GM12891 (cell line): Measurements from ENCODE around the gene PON2.
"Not testable (repeated sequence)": the region's sequence is repeated elsewhere in the genome, so short reads cannot be mapped to it uniquely, and the experiment has no call there.

ENCODE experiments used
- DNase-seq: peaks from one replicate; pipeline ENCODE4 v3.0.0; 2011; ENCODE audit warnings: low spot score; ENCODE audit not compliant: insufficient read length
- FAIRE-seq: peaks from 2 replicates; lab custom pipeline; 2011; peaks lifted over from hg19 to GRCh38; lab: Jason Lieb, UNC
- PAX5 ChIP-seq: IDR thresholded peaks from 2 replicates; pipeline ENCODE4 v1.6.1; 2011; ENCODE audit warnings: low read length, moderate library complexity, mild to moderate bottlenecking; ENCODE audit not compliant: insufficient read depth, severe bottlenecking
- POLR2A ChIP-seq: IDR thresholded peaks from 2 replicates; pipeline ENCODE4 v1.6.1; 2011; ENCODE audit warnings: low read depth, low read length, control low read depth
- POLR2AphosphoS5 ChIP-seq: IDR thresholded peaks from 2 replicates; pipeline ENCODE4 v1.6.1; 2011; ENCODE audit warnings: low read depth, low read length, control low read depth
- POU2F2 ChIP-seq: IDR thresholded peaks from 2 replicates; pipeline ENCODE4 v1.6.1; 2011; ENCODE audit warnings: low read depth, mild to moderate bottlenecking, control low read depth, low read length, moderate library complexity
- SPI1 ChIP-seq: IDR thresholded peaks from 2 replicates; pipeline ENCODE4 v1.6.1; 2011; ENCODE audit warnings: low read depth, low read length, control low read depth
- TAF1 ChIP-seq: IDR thresholded peaks from 2 replicates; pipeline ENCODE4 v1.6.1; 2011; ENCODE audit warnings: low read depth, low read length, control low read depth

The PON2 gene

DNA sequence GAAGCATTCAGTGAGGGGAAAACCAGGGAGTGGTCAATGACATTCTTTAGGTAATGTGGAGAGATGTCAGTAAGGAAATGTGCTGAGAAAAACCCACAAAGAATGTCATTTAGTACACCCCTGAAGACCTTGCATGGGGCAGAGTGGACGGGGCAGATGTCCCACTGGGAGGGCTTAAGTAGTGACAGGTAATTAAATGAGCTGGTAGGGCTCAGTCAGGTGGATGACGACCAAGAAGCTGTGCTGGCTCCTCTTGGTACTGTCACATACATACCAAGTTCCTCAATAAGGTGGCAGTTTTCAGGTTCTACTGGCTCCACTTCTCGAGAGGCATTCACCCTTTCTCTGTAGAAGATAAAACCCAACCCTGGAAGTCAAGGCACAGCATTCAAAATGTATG, 40.5 kb downstream of the PON2 start:
- FAIRE-seq: no peak
- DNase-seq: no peak
- no peak for TF ChIP-seq SPI1

- no peak for TF ChIP-seq POU2F2
- no peak for TF ChIP-seq SPI1
- no peak for TF ChIP-seq POLR2A
- TF ChIP-seq TAF1: no peak
- no peak for TF ChIP-seq POLR2AphosphoS5
- no peak for TF ChIP-seq PAX5
- no peak for DNase-seq
- FAIRE-seq: no peak
These were observed 43.1 kb downstream of the PON2 start for GRCh38 chr7:95391761-95392160.

DNA sequence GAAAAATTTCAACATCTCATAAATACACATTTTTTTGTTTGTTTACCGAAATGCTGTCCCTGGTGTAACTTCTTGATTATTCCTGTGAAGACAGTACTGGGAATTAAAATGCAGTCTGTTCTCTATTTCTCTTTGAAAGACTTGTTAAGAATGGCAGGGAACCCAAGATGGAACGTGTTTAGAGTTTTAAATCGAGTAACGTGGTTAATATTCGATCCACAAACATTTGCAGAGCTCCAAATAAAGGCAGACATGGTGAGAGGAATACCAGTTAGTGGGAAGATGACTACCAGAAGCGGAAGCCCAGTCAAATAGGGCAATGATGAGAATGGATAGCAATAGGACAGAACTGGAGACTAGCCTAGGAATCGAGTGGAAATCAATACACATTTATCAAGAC, 45.3 kb downstream of the PON2 start:
- TF ChIP-seq SPI1 (no peak), PAX5 (no peak), POLR2A (no peak), TAF1 (no peak), POLR2AphosphoS5 (no peak)
- no peak for FAIRE-seq
- DNase-seq: no peak

DNA sequence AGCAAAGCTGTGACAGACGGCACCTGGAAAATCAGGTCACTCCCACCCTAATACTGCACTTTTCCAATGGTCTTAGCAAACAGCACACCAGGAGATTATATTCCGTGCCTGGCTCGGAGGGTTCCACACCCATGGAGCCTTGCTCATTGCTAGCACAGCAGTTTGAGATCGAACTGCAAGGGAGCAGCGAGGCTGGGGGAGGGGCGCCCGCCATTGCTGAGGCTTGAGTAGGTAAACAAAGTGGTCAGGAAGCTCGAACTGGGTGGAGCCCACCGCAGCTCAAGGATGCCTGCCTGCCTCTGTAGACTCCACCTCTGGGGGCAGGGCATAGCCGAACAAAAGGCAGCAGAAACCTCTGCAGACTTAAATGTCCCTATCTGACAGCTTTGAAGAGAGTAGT, 55.4 kb downstream of the PON2 start:
- DNase-seq: not testable (repeated sequence)

DNA sequence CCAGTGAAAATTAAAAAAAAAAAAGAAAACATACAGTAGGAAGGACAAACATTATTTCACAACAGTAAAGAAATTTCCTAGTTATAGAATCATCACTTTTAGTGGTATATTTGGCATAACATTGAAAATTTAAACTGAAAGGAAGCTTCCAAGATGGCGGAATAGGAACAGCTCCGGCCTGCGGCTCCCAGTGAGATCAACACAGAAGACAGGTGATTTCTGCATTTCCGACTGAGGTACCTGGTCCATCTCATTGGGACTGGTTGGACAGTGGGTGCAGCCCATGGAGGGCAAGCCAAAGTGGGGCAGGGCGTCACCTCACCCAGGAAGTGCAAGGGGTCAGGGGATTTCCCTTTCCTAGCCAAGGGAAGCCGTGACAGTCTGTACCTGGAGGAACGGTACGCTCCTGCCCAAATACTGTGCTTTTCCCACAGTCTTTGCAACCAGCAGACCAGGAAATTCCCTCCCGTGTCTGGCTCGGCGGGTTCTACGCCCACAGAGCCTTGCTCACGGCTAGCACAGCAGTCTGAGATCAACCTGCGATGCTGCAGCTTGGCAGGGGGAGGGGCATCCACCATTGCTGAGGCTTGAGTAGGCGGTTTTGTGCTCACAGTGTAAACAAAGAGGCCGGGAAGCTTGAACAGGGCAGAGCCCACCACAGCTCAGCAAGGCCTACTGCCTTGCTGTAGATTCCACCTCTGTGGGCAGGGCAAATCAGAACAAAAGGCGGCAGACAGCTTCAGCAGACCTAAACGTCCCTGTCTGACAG, 58.0 kb downstream of the PON2 start:
- TF ChIP-seq POU2F2 (no peak), SPI1 (no peak), PAX5 (no peak), POLR2AphosphoS5 (no peak), TAF1 (no peak), POLR2A (no peak)
- DNase-seq: no peak
- FAIRE-seq: no peak

More for the DNA sequence above, 55.4 kb downstream of the PON2 start:
- not testable (repeated sequence) for FAIRE-seq

DNA sequence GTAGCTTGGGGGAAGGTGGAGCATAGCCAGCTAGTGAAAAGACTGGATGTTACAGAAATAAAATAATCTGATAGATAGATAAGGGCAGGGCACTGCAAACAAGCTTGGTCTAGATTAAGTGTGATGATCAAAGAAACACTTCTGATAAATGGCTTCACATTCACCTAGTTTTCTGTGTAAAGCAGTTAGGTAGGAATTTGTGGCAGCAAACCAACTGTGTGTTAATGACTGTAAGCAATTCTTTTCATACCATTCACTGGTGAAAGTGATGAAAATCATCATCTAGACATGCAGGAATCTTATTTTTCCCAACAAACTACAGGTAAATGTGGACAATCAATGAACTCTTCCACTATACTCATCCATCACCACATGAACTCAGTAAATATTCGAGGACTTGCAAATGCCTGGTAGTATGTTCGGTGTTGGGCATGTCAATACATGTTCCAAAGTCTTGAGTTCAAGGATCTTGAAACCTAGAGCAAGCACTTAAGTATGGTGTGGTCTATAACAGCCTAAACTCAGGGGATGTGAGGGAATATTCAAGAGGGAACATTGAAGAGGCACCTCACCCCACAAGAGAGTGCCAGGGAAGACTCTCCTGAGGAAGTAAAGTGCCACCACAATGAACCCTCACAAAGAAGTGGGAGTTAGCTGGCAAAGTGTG, 59.1 kb downstream of the PON2 start:
- FAIRE-seq: no peak
- no peak for DNase-seq
- TF ChIP-seq SPI1: no peak
- TF ChIP-seq PAX5: no peak
- no peak for TF ChIP-seq TAF1
- TF ChIP-seq POU2F2: no peak
- TF ChIP-seq POLR2A: no peak
- TF ChIP-seq POLR2AphosphoS5: no peak

DNA sequence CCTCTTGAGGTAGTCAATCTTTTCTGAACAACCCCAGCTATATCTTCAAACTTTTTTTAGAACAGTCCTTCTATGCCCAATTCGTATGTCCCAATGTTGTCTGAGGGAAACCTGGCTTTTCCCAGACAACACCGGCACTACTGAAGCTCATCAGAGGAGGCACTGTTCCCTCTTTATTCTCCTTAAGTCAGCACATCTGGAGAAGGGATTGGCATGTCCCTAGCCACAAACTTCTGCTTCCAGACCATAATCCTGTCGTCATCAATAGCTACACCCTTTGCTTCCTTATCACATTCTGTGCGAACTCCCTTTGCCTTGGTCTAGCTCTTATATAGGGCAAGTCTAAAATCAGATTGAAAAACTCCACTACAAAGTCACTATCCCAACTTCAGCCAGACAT, 61.5 kb downstream of the PON2 start:
- DNase-seq: no peak
- TF ChIP-seq TAF1 (no peak), SPI1 (no peak), POLR2AphosphoS5 (no peak), PAX5 (no peak)
- no peak for FAIRE-seq

GRCh38 chr7:95368235-95368634, 66.6 kb downstream of the PON2 start:
- TF ChIP-seq POLR2AphosphoS5: no peak
- no peak for TF ChIP-seq SPI1
- TF ChIP-seq POLR2A: no peak
- no peak for TF ChIP-seq TAF1
- TF ChIP-seq POU2F2: no peak
- TF ChIP-seq PAX5: no peak
- DNase-seq: no peak
- no peak for FAIRE-seq

DNA sequence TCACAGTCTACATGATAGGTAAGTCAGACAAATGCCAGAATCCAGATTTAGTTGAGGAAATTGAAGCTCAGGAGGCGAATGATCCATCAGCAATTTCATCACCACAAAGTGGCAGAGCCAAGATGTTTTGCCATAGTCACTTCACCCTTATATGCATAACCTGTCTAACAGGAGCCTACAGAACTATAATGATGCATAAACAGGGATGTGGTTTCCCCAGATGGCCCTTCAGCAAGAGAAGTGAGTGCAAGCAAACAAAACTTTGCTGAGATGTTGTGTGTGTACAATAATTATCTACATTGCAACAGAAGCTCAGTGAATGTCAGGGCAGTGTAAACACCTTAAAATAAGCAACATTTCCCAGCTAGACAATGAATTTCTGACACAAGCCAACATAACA, 67.2 kb downstream of the PON2 start:
- no peak for DNase-seq
- TF ChIP-seq SPI1 (no peak), POU2F2 (no peak), TAF1 (no peak), POLR2A (no peak), POLR2AphosphoS5 (no peak), PAX5 (no peak)
- FAIRE-seq: no peak

DNA sequence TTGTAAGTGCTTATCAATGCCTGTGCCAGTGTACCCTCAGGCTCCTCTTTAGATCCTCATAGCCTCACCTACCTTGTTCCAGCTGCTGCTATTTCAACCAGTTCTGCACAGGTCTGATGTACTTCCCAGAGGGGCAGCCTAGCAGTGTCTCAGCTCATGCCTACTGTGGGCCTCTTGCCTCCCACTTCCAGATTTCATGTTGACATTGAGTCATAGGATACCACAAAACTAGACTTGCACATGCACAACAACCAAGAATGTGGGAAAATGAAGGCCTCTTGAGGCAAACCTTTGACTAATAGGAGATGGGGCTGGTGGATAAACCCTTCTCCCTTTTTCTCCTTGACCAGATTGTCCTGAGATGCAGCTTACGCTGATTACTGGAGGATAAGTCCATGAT, 69.7 kb downstream of the PON2 start:
- FAIRE-seq (no peak), DNase-seq (no peak)
- TF ChIP-seq PAX5: no peak
- TF ChIP-seq POU2F2: no peak
- TF ChIP-seq TAF1: no peak
- no peak for TF ChIP-seq SPI1
- no peak for TF ChIP-seq POLR2AphosphoS5
- TF ChIP-seq POLR2A: no peak
